BJ (cell line): ENCODE data around the gene RASGRF1. TPM values are rescaled to one million over a fixed set of nuclear protein-coding genes. Genes with fewer than 3 reads are reported as not detected.

Source experiments
- CTCF ChIA-PET: fragments of 350-600 bp; formaldehyde crosslinking; extraction: SDS; loops from one replicate; lab custom pipeline; 2021; ENCODE audit warnings: antibody characterized with exemption, inconsistent platforms; lab: Yijun Ruan, JAX
- POLR2A ChIA-PET: fragments of 300-600 bp; sonication (Branson Sonifier 250); formaldehyde crosslinking; extraction: SDS; loops from one replicate; lab custom pipeline; 2021; ENCODE audit warnings: antibody characterized with exemption; lab: Charles Lee
- DNase-seq: peaks from one replicate; pipeline ENCODE4 v3.0.0-alpha.2; 2011; ENCODE audit warnings: low read depth
- H3K27me3 ChIP-seq: 2 replicates; pipeline ENCODE4 v1.6.0; 2011; ENCODE audit warnings: low read length; ENCODE audit not compliant: control insufficient read depth, insufficient read depth
- H3K36me3 ChIP-seq: 2 replicates; pipeline ENCODE4 v1.5.1; 2011; ENCODE audit warnings: low read length; ENCODE audit not compliant: control insufficient read depth, insufficient read depth
- H3K4me3 ChIP-seq: 2 replicates; pipeline ENCODE4 v1.5.1; 2011; ENCODE audit warnings: low read depth, mild to moderate bottlenecking, control low read depth, low read length
- polyA plus RNA-seq: library from polyadenylated mRNA; depleted of rRNA; stranded (reverse); fragments of >200 nt; gene quantifications from 2 replicates; pipeline ENCODE4 v1.2.3, GENCODE V29; 2011
- TF ChIP-seq, protein P1 (sequence below): IDR thresholded peaks from 2 replicates; pipeline ENCODE4 v1.5.1; 2011; ENCODE audit warnings: low read depth, mild to moderate bottlenecking, control low read depth, inconsistent platforms, low read length, moderate library complexity; ENCODE audit not compliant: insufficient read depth

RASGRF1 gene
- polyA plus RNA-seq, 1 experiment = 0.31 TPM

DNA sequence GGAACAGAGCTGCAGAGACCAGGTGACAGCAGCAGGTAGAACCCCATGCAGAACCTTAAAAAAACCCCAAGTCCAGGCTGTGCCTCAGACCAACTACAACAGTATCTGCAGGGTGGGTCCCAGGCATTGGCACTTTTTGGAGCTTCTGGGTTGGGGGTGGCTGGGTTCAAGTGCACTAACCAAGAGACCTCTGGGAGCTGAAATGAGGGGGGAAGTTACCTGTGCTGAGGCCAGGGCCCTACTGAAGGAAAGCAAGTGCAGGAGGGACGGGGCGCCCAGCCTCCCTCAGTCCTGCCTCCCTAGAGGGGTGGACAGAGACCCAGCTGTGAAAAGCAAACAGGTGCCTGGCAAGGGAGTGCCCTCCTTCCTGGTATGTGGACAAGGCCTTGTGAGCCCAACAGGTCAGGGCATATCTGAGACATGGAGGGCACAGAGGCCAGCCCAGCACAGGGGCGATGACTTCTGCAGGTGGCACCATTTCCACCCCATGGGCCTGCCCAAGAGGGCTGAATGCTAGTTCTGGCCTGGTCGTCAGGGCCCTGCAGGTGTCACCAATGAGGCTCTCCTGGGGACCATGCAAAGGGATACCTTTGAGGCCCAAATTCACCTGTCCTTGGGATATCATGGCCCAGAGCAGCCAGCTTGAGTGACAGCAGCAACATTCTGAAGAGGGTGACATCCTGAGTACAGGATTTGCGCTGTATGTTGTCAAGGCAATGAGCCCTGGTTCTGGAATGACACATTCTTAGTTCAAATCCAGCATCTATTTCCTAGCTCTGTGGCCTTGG, 164.4 kb downstream of the RASGRF1 start:
- ChIA-PET POLR2A (interaction anchor here (1.2 kb wide), 1 partner anchor 9 kb away, joined by 9 read pairs; no protein-coding TSS in a partner anchor), CTCF (interaction anchor here (1.5 to 2.5 kb wide), 2 partner anchors 16 to 18 kb away, joined by 3 to 9 read pairs; no protein-coding TSS in a partner anchor)
- Histone ChIP-seq H3K27me3 (no peaks in the 10 kb centered on the region), H3K4me3 (no peak overlapping the region), H3K36me3 (peaks cover 33% of the 10 kb centered on the region)
- TF ChIP-seq, protein P1, sequence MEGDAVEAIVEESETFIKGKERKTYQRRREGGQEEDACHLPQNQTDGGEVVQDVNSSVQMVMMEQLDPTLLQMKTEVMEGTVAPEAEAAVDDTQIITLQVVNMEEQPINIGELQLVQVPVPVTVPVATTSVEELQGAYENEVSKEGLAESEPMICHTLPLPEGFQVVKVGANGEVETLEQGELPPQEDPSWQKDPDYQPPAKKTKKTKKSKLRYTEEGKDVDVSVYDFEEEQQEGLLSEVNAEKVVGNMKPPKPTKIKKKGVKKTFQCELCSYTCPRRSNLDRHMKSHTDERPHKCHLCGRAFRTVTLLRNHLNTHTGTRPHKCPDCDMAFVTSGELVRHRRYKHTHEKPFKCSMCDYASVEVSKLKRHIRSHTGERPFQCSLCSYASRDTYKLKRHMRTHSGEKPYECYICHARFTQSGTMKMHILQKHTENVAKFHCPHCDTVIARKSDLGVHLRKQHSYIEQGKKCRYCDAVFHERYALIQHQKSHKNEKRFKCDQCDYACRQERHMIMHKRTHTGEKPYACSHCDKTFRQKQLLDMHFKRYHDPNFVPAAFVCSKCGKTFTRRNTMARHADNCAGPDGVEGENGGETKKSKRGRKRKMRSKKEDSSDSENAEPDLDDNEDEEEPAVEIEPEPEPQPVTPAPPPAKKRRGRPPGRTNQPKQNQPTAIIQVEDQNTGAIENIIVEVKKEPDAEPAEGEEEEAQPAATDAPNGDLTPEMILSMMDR = no peak
- DNase-seq = no peak

DNA sequence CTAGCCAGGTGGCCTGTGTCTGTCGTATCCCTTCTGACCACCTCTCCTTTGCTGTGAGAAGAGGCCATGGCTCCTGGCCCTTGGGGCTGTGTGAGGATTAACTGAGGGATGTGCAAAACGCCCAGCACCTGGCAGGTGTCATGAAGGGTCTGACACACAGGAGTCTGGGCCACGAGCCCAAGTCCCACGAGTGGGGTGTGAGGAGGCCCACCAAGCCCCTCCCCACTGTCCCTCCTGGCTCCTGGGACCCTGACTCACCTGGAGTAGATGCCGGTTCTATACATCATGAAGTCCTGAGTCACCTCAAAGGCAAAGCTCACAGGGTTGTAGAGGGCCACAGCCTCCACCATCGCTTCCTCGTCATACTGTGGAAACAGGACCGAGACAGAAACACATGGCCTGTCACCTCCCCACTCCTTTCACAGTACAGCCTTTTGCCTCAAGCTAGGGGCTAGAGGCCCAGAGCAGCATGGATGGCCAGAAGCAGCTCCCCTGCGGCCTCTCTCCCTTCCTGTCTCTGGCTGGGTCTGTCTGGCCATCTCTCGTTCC, 165.4 kb downstream of the RASGRF1 start:
- POLR2A ChIA-PET = interaction anchor here (1.2 kb wide), 1 partner anchor 8 kb away, joined by 9 read pairs; no protein-coding TSS in a partner anchor
- Histone ChIP-seq H3K27me3 (no peaks in the 10 kb centered on the region), H3K36me3 (peaks cover 35% of the 10 kb centered on the region), H3K4me3 (no peak overlapping the region)
- TF ChIP-seq, protein P1 = no peak
- CTCF ChIA-PET = interaction anchor here (1.3 to 2.5 kb wide), 2 partner anchors 15 to 54 kb away, joined by 3 to 9 read pairs; no protein-coding TSS in a partner anchor
- DNase-seq = no peak

DNA sequence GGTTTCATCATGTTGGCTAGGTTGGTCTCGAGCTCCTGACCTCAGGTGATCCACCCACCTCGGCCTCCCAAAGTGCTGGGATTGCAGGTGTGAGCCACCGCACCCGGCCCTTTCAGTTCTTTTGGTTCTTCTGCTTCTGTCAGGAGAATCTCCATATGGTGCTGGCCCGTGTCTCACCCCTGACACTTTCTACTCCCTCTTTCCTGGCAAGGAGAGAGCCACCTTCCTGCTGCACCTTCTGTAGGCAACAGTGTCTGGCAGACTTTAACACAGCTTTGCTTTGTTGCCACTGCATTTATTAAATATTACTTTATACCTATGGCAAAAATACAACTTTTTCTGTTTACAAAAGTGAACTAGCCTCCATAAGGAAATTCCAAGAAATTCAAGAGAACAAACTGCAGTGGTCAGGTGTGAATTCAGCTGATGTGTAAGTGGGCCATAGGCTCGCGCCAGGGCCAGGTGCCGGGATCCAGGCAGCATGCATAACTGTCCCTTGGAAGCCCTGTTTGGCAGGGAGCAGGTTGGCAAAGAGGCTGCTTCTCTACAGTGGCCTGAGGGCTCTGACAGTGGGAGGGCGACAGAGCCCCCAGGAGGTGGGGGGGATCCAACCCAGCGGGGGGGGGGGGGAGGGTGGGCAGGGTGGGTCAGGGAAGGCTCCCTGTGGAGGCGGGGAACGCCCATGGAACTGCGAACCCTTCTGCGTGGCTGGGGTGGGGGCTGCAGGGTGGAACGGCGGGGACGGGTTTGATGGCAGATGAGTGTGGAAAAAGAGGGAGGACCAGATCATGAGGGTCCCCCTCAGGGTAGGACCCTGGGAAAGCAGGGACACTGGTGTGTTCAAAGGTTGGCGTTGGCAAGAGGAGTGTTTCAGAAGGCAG, 166.9 kb downstream of the RASGRF1 start:
- CTCF ChIA-PET = interaction anchor here (2.5 kb wide), 1 partner anchor 13 kb away, joined by 9 read pairs; no protein-coding TSS in a partner anchor
- TF ChIP-seq, protein P1 = no peak
- no peaks in the 10 kb centered on the region for H3K27me3 ChIP-seq
- no peak overlapping the region for H3K4me3 ChIP-seq
- H3K36me3 ChIP-seq = peaks cover 35% of the 10 kb centered on the region
- no peak for DNase-seq
- POLR2A ChIA-PET = no interaction called here

DNA sequence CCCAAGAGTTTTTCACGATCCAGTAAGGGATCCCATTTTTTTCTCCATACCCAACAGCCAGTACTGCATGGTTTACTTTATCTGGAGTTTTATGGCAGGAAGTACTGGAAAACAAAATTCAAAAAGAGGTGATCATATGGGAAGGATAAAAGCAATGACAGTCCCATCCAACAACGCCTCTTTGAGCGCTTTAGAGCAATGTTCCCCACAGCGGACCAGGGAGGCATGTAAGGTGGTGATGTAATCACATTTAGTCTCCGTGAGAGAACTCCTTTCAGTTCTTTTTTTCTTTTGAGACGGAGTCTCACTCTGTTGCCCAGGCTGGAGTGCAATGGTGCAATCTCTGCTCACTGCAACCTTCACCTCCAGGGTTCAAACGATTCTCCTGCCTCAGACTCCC, 167.6 kb downstream of the RASGRF1 start:
- CTCF ChIA-PET = no interaction called here
- TF ChIP-seq, protein P1 = no peak
- DNase-seq = no peak
- peaks cover 36% of the 10 kb centered on the region for H3K36me3 ChIP-seq
- POLR2A ChIA-PET = no interaction called here
- H3K27me3 ChIP-seq = no peaks in the 10 kb centered on the region
- no peak overlapping the region for H3K4me3 ChIP-seq
